HepG2 (cell line): ENCODE measurements around the gene TTC24. TPM values are rescaled to one million over a fixed set of nuclear protein-coding genes. Genes with fewer than 3 reads are reported as not detected.
A peak's percentile ranks its signal among the peaks of the same experiment; 100 is the strongest.

Experiments used
- ARNT2 ChIP-seq: sonication (generic); formaldehyde crosslinking; IDR thresholded peaks from 2 replicates; pipeline ENCODE4 v1.8.0; 2022; ENCODE audit warnings: mild to moderate bottlenecking, low read depth, missing genetic modification reagents, moderate library complexity
- ATM ChIP-seq: fragments of 450-650 bp; IDR thresholded peaks from 2 replicates; pipeline ENCODE4 v1.7.1; 2017; ENCODE audit warnings: mild to moderate bottlenecking, borderline replicate concordance
- IKZF4 ChIP-seq: sonication (generic); formaldehyde crosslinking; IDR thresholded peaks from 2 replicates; pipeline ENCODE4 v1.5.1; 2020; ENCODE audit warnings: borderline replicate concordance, mild to moderate bottlenecking, low read depth, missing genetic modification reagents; ENCODE audit errors: not compliant biosample characterization
- MXI1 ChIP-seq: IDR thresholded peaks from 3 replicates; pipeline ENCODE4 v1.6.1; 2012; ENCODE audit warnings: low read depth, low read length, inconsistent platforms, borderline replicate concordance
- NFYC ChIP-seq: IDR thresholded peaks from 2 replicates; pipeline ENCODE4 v1.6.1; 2016; ENCODE audit warnings: missing genetic modification reagents, missing compliant biosample characterization
- RARG ChIP-seq: sonication (generic); formaldehyde crosslinking; IDR thresholded peaks from 2 replicates; pipeline ENCODE4 v1.4.0; 2020; ENCODE audit warnings: low read depth, mild to moderate bottlenecking, missing genetic modification reagents
- RBM22 ChIP-seq: fragments of 200-400 bp; formaldehyde crosslinking; optimal IDR thresholded peaks from 2 replicates; pipeline ENCODE3; 2017; ENCODE audit warnings: mild to moderate bottlenecking, low read length, moderate library complexity
- REL ChIP-seq: sonication (generic); formaldehyde crosslinking; conservative IDR thresholded peaks from 2 replicates; pipeline ENCODE4 v1.8.0; 2022; ENCODE audit warnings: mild to moderate bottlenecking, missing genetic modification reagents, moderate library complexity
- REXO4 ChIP-seq: sonication (generic); formaldehyde crosslinking; IDR thresholded peaks from 2 replicates; pipeline ENCODE4 v1.8.0; 2022; ENCODE audit warnings: missing genetic modification reagents, mild to moderate bottlenecking, borderline replicate concordance
- SETDB1 ChIP-seq: sonication (generic); formaldehyde crosslinking; IDR thresholded peaks from 2 replicates; pipeline ENCODE4 v1.5.1; 2020; ENCODE audit warnings: missing genetic modification reagents, mild to moderate bottlenecking, borderline replicate concordance
- SYNCRIP ChIP-seq: fragments of 200-400 bp; formaldehyde crosslinking; IDR thresholded peaks from 2 replicates; pipeline ENCODE4 v1.6.1; 2018; ENCODE audit warnings: mild to moderate bottlenecking, low read depth, low read length; ENCODE audit not compliant: insufficient read depth
- ZNF124 ChIP-seq: sonication (generic); formaldehyde crosslinking; IDR thresholded peaks from 2 replicates; pipeline ENCODE4 v1.4.0; 2020; ENCODE audit warnings: missing genetic modification reagents
- ZNF205 ChIP-seq: IDR thresholded peaks from 2 replicates; pipeline ENCODE4 v1.6.1; 2018; ENCODE audit warnings: missing biosample characterization, missing genetic modification reagents
- ZNF430 ChIP-seq: sonication (generic); formaldehyde crosslinking; IDR thresholded peaks from 2 replicates; pipeline ENCODE4 v1.9.0; 2021; ENCODE audit warnings: mild to moderate bottlenecking, missing genetic modification reagents
- ZNF556 ChIP-seq: sonication (generic); formaldehyde crosslinking; IDR thresholded peaks from 2 replicates; pipeline ENCODE4 v1.4.0; 2020; ENCODE audit warnings: mild to moderate bottlenecking, missing genetic modification reagents, borderline replicate concordance
- ZNF761 ChIP-seq: sonication (generic); formaldehyde crosslinking; conservative IDR thresholded peaks from 2 replicates; pipeline ENCODE4 v1.4.0; 2020; ENCODE audit warnings: mild to moderate bottlenecking, missing genetic modification reagents
- polyA plus RNA-seq, 8 experiments: library from polyadenylated mRNA; depleted of rRNA in 3 of 8; stranded (reverse) in 7 of 8; unstranded in 1 of 8; fragments of >200 nt; fragmentation: Illumina TruSeq in 4 of 8; extraction: Trizol in 4 of 8; gene quantifications; 2 replicates each; pipeline versions ENCODE4 v1.2.1 to v1.2.3, GENCODE V29; 2011 to 2016; ENCODE audit warnings: low read depth in 4 of 8, missing spikeins in 1 of 8, mixed read lengths in 1 of 8; ENCODE audit not compliant: insufficient read depth in 1 of 8
- total RNA-seq, 5 experiments: library from RNA; depleted of rRNA; stranded (reverse); fragments of >200 nt; fragmentation: Illumina TruSeq; extraction: Trizol; gene quantifications; 2 replicates each; pipeline ENCODE4 v1.2.3, GENCODE V29; 2016; ENCODE audit warnings: low read depth in 1 of 5
- TF ChIP-seq, protein P1 (sequence below): sonication (generic); formaldehyde crosslinking; IDR thresholded peaks from 2 replicates; pipeline ENCODE4 v1.4.0; 2020; ENCODE audit warnings: mild to moderate bottlenecking, low read depth, missing genetic modification reagents
- TF ChIP-seq, protein P2 (sequence below): IDR thresholded peaks from 2 replicates; pipeline ENCODE4 v1.6.1; 2016
- TF ChIP-seq, protein P3 (sequence below): IDR thresholded peaks from 2 replicates; pipeline ENCODE4 v1.6.1; 2016; ENCODE audit warnings: missing biosample characterization, missing genetic modification reagents, low read depth
- TF ChIP-seq, protein P4 (sequence below): sonication (generic); formaldehyde crosslinking; IDR thresholded peaks from 2 replicates; pipeline ENCODE4 v1.9.0; 2022; ENCODE audit warnings: low read depth, missing genetic modification reagents
- TF ChIP-seq, protein P5 (sequence below): sonication (generic); formaldehyde crosslinking; IDR thresholded peaks from 2 replicates; pipeline ENCODE4 v1.5.0; 2020; ENCODE audit warnings: mild to moderate bottlenecking, missing genetic modification reagents

Gene TTC24
- total and polyA plus RNA-seq, 2 of the 13 experiments (the other 11 are each of a cell fraction or from before 2014, with no cell fraction given), result 0.13 to 0.18 TPM

DNA sequence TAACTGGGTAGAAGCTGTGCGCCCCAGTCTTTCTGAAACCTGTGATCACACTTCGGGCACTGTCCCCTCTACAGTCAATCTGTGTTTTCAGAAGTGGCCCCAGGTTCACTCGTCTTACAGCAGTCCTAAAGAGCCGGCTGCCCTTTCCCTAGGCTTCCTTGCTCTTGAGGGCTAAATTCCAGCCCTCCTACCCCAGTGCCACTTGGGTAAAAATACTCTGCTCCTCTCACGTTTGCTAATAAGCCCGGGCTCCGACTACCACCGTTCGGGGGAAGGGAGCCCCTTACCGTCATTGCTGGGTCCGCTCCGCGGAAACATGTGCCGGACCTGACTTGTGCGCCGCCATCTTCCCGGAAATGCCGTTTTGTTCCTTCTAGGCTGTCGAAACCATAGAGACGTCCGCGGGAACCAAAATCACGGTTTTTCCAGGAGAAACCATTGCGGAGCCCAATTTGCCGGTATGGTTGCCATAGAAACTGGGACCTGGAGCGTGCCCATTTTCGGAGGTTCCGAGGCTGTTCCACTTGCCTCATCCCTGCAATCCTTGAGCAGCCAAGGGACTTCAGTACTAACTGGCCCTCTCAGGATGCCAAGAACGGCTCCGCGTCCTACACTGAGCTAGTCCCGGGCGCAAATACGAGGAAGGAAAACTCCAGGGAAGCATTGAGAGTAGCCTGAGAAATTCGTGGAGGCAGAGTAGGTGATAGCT lies 21.8 kb downstream of the TTC24 start, which contains the start of gene GPATCH4 (continued):
- TF ChIP-seq, protein P1, sequence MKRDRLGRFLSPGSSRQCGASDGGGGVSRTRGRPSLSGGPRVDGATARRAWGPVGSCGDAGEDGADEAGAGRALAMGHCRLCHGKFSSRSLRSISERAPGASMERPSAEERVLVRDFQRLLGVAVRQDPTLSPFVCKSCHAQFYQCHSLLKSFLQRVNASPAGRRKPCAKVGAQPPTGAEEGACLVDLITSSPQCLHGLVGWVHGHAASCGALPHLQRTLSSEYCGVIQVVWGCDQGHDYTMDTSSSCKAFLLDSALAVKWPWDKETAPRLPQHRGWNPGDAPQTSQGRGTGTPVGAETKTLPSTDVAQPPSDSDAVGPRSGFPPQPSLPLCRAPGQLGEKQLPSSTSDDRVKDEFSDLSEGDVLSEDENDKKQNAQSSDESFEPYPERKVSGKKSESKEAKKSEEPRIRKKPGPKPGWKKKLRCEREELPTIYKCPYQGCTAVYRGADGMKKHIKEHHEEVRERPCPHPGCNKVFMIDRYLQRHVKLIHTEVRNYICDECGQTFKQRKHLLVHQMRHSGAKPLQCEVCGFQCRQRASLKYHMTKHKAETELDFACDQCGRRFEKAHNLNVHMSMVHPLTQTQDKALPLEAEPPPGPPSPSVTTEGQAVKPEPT, result peak; percentile 79; the same call in 1 of the 2 replicates
- TF ChIP-seq SYNCRIP (no peak), SETDB1 (CRISPR knock-in tag) (no peak), RBM22 (no peak), ZNF556 (CRISPR knock-in tag) (peak; percentile 64; the same call in 1 of the 2 replicates), NFYC (no peak; the same call in 1 of the 2 replicates), ZNF761 (CRISPR knock-in tag) (no peak), IKZF4 (peak; percentile 58), MXI1 (peak; percentile 100), ZNF124 (CRISPR knock-in tag) (peak; percentile 89), ARNT2 (CRISPR knock-in tag) (peak; percentile 46; the same call in 1 of the 2 replicates), ZNF205 (CRISPR knock-in tag) (no peak), REXO4 (CRISPR knock-in tag) (no peak), ATM (no peak), RARG (no peak), ZNF430 (peak; percentile 76), REL (CRISPR knock-in tag) (peak; percentile 54; the same call in 1 of the 2 replicates)
- TF ChIP-seq, protein P2, sequence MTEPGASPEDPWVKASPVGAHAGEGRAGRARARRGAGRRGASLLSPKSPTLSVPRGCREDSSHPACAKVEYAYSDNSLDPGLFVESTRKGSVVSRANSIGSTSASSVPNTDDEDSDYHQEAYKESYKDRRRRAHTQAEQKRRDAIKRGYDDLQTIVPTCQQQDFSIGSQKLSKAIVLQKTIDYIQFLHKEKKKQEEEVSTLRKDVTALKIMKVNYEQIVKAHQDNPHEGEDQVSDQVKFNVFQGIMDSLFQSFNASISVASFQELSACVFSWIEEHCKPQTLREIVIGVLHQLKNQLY (CRISPR knock-in tag), result no peak
- TF ChIP-seq, protein P3, sequence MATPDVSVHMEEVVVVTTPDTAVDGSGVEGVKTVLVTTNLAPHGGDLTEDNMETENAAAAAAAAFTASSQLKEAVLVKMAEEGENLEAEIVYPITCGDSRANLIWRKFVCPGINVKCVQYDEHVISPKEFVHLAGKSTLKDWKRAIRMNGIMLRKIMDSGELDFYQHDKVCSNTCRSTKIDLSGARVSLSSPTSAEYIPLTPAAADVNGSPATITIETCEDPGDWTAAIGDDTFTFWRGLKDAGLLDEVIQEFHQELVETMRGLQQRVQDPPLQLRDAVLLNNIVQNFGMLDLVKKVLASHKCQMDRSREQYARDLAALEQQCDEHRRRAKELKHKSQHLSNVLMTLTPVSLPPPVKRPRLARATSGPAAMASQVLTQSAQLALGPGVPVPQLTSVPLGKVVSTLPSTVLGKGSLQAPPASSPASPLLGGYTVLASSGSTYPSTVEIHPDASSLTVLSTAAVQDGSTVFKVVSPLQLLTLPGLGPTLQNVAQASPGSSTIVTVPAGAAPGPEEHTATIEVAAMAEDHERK, result no peak
- TF ChIP-seq, protein P4, sequence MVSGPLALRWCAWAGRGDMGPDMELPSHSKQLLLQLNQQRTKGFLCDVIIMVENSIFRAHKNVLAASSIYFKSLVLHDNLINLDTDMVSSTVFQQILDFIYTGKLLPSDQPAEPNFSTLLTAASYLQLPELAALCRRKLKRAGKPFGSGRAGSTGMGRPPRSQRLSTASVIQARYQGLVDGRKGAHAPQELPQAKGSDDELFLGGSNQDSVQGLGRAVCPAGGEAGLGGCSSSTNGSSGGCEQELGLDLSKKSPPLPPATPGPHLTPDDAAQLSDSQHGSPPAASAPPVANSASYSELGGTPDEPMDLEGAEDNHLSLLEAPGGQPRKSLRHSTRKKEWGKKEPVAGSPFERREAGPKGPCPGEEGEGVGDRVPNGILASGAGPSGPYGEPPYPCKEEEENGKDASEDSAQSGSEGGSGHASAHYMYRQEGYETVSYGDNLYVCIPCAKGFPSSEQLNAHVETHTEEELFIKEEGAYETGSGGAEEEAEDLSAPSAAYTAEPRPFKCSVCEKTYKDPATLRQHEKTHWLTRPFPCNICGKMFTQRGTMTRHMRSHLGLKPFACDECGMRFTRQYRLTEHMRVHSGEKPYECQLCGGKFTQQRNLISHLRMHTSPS, result no peak
- TF ChIP-seq, protein P5, sequence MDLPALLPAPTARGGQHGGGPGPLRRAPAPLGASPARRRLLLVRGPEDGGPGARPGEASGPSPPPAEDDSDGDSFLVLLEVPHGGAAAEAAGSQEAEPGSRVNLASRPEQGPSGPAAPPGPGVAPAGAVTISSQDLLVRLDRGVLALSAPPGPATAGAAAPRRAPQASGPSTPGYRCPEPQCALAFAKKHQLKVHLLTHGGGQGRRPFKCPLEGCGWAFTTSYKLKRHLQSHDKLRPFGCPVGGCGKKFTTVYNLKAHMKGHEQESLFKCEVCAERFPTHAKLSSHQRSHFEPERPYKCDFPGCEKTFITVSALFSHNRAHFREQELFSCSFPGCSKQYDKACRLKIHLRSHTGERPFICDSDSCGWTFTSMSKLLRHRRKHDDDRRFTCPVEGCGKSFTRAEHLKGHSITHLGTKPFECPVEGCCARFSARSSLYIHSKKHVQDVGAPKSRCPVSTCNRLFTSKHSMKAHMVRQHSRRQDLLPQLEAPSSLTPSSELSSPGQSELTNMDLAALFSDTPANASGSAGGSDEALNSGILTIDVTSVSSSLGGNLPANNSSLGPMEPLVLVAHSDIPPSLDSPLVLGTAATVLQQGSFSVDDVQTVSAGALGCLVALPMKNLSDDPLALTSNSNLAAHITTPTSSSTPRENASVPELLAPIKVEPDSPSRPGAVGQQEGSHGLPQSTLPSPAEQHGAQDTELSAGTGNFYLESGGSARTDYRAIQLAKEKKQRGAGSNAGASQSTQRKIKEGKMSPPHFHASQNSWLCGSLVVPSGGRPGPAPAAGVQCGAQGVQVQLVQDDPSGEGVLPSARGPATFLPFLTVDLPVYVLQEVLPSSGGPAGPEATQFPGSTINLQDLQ (CRISPR knock-in tag), result 0 out of 2 replicates have a peak, but pooled peaks have one; percentile 75
